Kidney capillary endothelial cell (primary cell): ENCODE data around the gene SHISA2.

Experiments
- DNase-seq: peaks from one replicate; pipeline ENCODE4 v3.0.0-alpha.2; 2018; ENCODE audit warnings: low spot score

The SHISA2 gene

GRCh38 chr13:26048741-26049140, 3.1 kb downstream of the SHISA2 start:
- DNase-seq, result no peak

- DNase-seq, result no peak
Observed at GRCh38 chr13:26047040-26047439, 4.8 kb downstream of the SHISA2 start.

DNA sequence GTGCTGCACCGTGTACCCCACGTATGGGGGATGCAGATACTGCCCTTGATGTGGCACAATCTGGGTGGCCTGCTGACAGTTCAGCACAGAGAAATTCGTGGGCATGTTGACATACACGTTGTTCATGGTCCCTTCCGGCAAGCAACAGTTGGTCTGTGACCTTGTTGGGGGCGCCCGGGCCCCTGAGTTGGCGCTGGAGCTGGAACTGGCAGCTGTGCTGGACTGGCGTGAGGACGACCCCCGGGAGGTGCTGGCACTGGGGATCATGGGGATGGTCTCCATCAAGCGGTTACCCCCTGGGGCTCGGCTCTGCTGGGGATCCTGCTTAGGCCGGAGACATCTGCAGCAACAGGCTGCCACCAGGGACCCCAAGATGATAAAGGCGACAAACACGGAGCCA, 5.2 kb downstream of the SHISA2 start:
- DNase-seq, result no peak

- DNase-seq, result no peak
Observed at GRCh38 chr13:26045142-26045541, 6.7 kb downstream of the SHISA2 start.

- no peak for DNase-seq
Observed at GRCh38 chr13:26042785-26043184, 9.0 kb downstream of the SHISA2 start.

DNA sequence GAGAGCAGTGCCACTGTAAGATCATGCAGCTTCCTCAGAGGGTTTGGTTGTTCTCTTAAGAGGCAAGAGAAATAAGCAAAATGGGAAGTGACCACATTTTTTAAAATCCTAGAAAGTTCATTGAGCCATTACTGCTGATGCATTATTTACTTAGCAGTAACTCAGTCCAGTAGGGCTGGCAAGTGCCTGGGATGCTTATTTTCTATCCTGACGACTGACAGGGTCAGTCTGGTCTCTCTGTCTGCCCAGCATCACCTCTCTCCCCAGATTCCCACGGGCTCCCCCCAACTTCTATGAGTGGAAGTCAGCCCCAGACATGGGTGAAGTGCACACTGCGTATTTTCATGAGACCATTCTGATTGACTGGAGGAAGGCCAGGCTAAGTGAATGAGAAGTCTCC, 10.4 kb downstream of the SHISA2 start:
- no peak for DNase-seq

GRCh38 chr13:26038931-26039475, 12.8 kb downstream of the SHISA2 start:
- DNase-seq, result no peak

DNA sequence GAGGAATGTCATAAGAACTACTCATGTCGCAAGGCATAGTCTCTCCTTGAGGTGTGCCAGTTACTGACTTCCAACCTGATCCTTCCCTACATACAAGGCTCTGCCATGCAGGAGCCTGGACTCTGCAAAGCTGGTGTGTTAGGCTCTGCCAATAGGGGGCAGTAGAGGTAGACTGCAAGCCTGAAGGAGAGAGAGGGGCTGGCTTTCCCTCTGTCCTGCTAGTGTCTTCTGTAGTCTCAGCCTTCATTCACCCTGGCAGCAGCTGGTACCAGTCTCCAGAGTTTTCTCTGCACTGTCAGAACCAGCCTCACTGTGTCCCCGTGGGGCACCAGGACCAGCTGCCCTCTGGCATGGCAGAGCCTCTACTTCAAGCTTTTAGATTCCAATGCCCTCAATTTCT, 14.5 kb downstream of the SHISA2 start:
- no peak for DNase-seq

GRCh38 chr13:26036383-26036782, 15.4 kb downstream of the SHISA2 start:
- no peak for DNase-seq

DNA sequence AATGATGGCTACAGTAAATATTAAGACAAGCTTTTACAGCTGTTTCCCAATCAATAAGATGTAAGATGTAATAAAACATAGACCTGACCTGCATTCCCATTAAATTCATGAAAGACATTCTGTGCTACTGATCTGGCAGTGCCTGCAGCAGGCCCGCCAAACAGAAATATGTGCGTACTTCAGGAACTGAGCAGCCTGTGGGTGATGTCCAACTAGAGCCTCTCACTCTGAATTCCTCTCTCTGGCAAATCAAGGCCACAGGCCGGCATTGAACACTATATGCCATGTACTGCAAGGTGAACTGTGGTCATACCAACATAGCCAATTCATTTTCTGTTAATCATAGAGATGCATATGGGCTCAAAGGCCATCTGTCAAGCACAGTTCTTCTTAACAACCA, 17.8 kb downstream of the SHISA2 start:
- no peak for DNase-seq

DNA sequence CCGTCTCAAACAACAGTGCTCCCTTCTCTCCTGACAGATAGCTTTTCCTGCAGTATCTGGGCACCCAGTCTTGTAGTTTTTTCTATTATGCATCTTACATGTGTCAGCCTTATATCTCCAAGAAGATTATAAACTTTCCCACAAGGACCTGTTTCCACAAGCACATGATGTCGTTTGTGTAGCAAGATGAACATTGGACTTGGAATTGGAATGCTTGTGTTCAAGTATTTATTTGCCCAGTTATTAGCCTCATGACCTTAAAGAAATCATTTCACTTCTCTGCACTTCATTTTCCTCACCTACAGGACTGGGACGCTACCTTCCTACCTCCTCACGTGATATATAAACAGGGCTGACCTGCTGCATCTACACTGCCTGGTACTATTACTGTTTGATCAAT, 21.5 kb downstream of the SHISA2 start:
- no peak for DNase-seq

- no peak for DNase-seq
Observed at GRCh38 chr13:26029581-26030136, 22.2 kb downstream of the SHISA2 start.

- no peak for DNase-seq
Observed at GRCh38 chr13:26026211-26026610, 25.6 kb downstream of the SHISA2 start.

- no peak for DNase-seq
Observed at GRCh38 chr13:26025771-26026170, 26.0 kb downstream of the SHISA2 start.

GRCh38 chr13:26025196-26025595, 26.6 kb downstream of the SHISA2 start:
- no peak for DNase-seq

DNA sequence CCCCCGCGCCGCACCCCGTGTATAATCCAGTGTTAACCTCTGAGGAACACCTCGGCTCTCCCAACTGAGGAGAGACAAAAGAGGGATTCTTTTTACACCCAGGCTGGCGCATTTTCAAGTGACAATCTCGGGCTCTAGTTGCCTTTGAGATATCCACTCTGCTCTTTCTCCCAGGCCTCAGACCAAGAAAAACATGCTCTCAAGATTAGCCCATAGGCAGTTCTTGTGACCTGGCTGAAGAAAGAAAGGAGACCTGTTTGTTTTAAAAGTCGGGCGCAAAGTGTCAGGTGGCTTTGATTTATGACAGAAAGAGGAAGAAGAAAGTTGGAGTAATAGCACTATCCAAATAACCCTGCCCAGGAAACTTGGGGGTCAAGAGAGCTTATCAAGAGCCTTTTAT, 27.3 kb downstream of the SHISA2 start:
- no peak for DNase-seq

DNA sequence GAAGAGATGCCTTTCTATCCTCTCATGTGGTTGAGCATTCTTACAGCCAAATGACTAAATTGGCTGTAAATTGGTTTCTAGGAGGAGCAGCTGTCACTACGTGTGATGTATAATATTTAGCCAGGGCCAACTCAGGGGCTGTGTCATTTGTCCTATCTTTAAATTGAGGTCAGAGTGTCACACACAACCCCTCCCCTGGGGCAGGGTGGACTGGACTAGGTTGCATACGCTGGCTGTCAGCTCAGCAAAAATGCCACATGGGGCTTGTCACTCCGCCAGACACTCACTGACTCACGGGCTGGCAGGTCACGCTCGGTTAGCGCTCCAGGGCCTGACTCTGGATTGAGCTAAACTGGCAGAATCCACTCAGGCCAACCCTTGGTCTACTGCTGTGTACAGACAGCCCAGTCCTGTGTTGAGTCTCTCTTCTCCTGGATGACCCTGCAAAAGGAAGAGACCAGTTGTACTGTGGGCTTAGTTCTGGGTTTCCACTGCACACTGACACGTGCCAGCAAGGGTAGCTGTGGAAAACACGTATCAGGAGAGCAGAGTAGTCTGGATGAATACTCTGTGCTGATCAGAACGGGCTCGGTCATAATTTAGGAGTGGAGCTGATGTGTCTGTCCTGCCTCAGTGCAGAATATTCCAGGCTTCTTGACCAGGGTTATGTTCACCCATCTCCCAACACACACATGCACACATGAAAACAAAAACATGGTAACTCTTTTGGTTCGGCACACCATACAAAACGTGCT, 29.1 kb downstream of the SHISA2 start:
- DNase-seq, result no peak

DNA sequence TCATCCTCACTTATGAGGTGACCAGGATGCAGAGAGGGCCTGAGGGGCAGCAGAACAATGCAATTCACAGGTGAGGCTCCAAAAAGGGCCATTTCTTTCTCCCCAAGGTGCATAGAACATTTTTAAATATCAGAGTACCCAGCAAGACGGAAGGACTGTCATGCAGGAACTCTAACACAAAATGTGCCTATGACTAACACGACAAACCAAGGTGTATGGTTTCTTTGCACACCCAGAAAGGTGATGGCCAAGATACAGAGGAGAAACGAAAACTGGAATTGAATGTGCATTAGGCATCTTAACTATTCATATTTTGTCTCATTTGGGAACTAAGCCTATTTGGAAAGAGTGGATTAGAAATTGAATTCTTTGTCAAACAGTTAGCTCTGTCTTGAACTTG, 29.9 kb downstream of the SHISA2 start:
- DNase-seq, result no peak

DNA sequence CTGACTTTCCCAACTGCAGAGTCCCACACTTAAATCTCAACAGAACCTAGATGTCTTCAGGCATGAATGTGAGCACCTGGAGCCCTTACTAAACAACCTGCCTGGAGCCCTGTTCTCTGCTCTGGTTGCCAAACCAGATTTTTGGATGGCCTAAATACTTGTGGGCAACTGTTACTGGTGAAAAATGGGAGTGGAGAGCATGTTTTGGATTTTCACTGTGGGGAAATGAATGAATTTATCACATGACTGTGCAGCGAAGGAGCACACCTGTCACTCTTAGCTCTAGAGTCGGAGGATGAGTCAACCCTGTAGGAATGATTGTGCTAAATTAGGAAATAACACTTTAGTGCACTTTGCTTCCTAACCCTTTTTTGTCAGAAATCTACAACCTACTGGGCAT, 30.3 kb downstream of the SHISA2 start:
- no peak for DNase-seq

GRCh38 chr13:26020891-26021290, 30.9 kb downstream of the SHISA2 start:
- DNase-seq, result no peak

DNA sequence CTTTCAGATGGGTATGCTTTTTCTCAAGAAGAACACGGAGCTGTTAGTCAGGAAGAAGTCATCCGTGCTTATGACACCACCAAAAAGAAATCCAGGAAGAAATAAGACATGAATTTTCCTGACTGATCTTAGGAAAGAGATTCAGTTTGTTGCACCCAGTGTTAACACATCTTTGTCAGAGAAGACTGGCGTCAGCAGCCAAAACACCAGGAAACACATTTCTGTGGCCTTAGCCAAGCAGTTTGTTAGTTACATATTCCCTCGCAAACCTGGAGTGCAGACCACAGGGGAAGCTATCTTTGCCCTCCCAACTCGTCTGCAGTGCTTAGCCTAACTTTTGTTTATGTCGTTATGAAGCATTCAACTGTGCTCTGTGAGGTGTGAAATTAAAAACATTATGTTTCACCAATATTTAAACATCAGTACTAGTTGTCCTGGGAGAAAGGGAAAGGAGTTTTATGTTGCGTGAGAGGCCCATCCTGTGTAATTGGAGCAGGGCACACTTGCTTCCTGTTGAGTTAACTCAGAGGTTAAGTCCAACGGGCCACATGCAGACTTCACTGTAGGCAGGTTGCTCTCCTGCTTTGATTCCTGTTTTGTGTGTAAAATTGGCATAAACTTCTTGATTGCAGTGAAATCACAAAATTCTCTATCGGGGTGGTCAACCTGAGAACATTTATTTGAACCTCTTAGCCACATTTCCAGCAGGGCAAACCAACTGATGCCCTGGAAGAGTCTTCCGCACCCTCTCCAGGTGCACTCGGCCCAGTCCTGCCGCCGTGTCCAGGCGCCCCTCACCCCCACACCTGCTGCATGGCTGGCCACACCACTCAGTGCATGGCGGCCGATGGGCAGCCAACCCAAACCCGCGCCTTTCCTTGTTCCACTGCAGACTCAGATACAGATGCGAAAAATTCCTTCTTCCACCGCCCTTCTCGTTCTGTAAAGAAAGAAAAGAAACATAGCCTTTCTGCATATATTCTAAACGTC, 31.6 kb downstream of the SHISA2 start:
- DNase-seq, result peak; percentile 89

DNA sequence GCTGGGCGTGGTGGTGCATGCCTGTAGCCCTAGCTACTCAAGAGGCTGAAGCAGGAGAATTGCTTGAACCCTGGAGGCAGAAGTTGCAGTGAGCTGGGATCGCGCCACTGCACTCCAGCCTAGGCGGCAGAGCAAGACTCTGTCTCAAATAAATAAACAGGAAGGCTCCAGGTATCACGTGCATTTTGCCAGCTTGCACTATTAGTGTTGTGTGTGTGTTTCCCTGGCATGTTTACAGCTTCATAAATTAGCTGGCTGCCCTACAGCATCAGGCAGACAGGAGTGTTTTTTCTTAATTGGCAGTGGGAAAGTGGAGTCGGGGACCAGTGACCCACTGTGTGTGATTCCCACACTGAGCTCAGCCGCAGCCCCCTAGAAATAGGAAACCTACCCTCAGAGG, 32.6 kb downstream of the SHISA2 start:
- DNase-seq, result no peak
